ENCODE results near the gene TMEM119.

The TMEM119 gene, protein sequence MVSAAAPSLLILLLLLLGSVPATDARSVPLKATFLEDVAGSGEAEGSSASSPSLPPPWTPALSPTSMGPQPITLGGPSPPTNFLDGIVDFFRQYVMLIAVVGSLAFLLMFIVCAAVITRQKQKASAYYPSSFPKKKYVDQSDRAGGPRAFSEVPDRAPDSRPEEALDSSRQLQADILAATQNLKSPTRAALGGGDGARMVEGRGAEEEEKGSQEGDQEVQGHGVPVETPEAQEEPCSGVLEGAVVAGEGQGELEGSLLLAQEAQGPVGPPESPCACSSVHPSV

GRCh38 chr12:108597559-108598471 lies at the start of gene TMEM119:
Gene TMEM119 (minus strand): TSS chr12:108598084. CDS start chr12:108592383, 5,701 bp downstream.
- peak; percentile 43 for DNase-seq (ENCODE audit: low spot score)

- DNase-seq (ENCODE audit: low spot score): no peak
Observed at GRCh38 chr12:108646600-108647579, 49.0 kb upstream of the TMEM119 start.

GRCh38 chr12:108645686-108646599 lies 48.1 kb upstream of the TMEM119 start:
- DNase-seq (ENCODE audit: low spot score): no peak

- no peak for DNase-seq (ENCODE audit: low spot score)
Observed at GRCh38 chr12:108644811-108645120, 46.9 kb upstream of the TMEM119 start.

DNA sequence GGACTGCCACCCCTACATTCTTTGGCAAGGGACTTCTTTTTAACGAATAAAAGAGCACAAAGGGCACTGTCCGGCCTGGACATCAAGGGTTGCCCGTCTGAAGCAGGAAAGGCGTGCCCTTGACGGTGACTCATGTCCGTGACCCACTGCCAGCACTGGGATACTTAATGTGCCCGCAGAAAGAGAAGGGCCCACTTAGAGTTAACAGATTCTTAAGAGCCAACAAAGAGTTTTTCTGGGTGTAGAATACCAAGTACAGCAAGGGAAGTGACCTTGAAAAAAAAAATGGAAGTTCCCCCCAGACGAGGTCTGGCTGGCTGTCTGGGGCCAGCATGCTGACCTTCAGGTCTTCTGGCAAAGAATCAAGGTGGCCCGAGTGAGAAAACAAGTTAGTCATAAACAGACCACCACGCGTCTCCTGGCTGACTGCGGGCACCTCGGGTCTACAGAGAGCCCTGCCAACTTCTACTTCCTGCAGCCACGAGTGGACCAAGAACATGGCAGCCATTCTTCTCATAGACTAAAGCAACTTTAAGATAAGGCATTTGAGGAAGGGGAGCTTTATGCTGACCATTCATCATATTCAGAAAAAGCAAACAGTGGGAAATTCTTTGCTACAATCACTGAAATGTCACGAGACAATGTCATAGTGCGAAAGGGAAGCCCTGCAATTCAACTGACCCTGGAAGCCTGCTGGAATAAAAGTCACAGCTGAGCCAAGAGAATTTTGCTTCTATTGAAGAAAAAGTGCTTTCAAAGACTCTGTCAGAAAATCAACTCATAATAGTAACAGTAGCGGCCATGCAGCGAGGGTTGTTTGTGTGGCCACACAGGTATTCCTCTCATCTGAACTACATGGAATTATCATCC lies 46.3 kb upstream of the TMEM119 start:
- no peak for DNase-seq (ENCODE audit: low spot score)

DNA sequence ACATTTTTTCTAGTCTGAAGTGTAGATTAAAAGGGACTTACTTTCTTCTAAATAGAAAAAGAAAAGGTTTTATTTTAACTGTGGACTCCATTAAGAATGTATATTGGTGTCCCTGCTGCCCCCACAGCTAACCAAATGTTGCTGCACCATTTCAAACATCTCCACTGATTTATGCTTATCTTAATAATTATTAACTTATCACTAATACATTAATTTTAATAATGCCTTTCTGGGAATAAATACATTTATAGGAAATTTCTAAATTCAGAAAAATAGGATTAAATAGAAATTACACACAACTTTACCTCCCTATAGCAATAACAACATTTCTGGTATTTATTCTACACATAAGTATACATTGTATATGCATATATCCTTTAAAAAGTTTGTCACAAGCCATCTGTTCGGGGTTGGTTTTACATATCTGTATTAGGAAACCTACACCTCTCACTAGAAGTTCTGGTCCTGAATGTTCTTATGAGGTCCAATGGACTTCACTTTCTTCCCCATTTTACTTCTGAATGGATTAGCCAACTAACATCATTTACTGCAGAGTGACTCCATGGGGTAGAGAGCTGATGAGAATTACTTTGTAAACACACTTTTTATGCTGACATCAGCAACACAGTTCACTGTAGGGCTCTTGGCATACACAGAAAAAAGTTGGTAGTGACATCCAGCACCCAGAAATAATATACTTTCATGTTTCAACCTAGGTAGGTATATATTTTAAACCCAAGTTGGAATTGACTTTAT lies 45.2 kb upstream of the TMEM119 start:
- DNase-seq (ENCODE audit: low spot score): no peak

- DNase-seq (ENCODE audit: low spot score): no peak
Observed at GRCh38 chr12:108642269-108642870, 44.5 kb upstream of the TMEM119 start.

DNA sequence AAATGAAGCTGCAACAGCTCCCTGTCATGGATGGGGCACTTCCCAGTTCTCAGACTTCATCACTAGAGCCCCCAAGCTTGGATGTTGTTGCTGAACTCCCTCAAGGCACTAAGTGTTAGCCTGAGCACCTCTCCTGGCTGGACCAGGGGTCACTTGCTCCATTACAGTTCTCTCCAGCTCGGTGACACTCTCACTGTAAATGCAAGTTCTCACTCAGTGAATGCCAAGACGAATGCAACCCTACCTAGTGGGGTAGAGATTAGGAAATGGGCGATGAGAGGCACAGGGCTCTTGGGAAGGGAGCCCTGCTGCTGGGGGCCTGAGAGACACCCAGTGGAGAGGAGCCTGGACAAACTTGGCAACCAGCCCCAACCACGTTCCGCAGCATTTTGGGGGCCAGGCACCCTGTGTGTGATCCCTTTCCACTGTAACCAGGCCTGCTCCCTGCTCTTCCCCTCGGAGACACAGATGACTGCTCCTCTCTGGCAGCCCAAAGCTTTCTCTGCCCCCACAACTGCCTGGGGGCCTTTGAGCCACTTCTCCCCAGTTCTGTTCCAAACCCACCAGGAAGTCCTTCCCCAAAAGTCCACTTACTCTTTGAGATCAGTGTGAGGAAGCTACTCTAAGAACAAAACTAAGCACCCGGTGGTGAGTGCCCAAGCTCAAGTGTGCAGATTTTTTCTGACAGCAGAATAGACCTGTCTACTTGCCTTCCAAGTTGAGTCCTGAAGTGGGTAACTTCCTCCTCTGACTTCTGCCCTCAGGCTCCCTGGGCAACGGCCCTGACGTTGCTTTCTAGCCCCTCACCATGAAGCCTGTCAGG lies 43.8 kb upstream of the TMEM119 start:
- DNase-seq (ENCODE audit: low spot score): no peak

DNA sequence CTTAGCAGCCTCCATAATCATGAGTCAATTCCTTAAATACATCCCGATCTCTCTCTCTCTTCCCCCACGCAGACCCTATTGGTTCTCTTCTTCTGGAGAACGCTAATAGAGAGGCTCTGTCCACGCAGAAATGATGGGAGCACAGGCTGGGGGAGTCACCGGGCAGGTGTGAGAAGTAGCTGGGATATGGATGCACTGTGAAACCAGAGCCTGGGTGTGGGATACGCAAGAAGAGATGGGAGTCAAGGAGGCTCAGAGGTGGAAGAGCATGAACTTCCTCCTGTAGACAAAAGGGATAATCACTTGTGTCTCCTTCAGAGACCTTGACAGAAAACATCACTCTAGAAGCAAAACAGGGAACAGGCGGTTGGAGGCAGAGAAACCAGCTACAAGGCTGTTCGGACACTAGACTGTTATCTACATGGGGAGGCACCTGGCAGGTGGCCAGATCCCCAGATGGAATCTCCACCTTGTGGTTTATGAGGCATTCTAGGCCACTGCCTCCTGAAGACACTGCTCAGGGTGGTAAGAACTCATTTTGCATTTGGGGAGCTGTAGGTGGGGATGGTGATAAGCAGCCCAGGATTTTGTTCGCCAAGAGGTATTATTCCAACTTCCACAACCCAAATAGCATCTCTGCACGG lies 43.0 kb upstream of the TMEM119 start:
- no peak for DNase-seq (ENCODE audit: low spot score)

DNA sequence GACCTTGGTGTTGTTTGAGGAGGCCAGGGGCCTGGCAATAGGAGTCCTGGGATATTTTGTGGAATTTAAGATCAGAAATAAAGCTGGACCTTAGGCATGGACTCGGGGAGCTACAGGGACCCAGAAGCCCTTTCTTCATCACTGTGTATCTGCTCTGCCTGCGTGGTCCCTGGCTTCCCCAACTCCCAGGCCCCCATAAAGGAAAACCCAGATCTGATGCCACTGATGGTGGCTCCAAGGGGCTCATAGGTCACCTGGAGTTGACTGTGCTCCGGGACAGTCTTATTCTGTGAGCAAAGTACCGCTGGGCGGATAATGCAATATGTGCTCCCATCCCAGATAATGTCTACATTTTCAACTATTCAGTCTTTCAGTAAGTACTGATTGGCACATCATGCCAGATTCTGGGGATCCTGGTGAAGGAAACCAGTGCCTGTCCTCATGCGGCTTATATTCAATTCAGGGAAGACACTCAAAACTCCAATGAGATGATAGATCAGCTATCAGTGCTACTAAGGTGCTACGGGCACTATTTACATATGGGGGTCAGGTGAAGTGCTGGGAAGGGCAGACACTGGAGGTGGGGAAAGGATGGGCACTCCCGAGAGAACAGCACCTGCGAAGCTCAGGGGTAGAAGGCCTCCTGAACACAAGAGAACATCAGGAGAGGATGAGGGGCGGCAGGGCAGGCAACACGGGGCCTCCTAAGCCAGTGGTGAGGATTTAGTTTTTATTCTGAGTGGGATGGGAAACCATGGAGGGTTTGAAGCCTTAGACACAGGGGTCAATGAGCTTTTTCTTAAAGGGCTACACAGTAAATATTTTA lies 41.3 kb upstream of the TMEM119 start:
- no peak for DNase-seq (ENCODE audit: low spot score)

- no peak for DNase-seq (ENCODE audit: low spot score)
Observed at GRCh38 chr12:108638141-108638827, 40.4 kb upstream of the TMEM119 start.

DNA sequence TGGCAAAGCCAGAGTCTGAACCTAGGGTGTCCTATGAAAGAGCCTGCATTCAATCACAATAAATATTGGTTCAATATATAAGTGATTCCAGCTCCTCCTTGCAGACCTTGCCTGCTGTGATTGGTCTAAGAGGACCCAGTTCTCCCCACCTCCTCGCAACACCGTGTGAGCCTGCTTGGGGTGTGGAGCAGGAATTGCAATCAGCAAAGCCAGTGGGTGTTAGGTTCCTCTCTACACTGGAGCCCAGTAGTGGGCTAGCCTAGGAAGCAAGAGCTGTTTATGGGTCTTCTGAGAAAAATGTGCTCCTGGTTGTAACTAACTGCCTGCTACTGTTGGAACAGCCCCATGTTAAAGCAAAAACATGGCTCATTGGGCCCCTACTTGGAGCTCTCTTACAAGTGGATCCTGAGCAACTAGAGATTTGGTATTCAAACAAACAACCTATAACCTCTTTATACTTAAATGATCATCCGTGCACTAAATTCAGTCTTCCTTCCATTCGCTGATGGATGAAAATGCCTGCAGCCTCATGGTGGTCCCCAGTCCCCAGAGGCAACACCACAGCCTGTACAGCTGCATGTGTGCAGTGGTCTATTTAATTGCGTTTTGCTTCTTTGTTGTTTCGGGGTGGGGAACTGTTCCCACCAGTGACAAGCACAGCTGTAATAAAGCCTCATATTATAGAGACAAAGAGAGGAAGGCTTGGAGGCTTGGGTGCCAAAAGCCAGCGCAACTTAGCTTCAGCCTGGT lies 39.5 kb upstream of the TMEM119 start:
- DNase-seq (ENCODE audit: low spot score): no peak

- DNase-seq (ENCODE audit: low spot score): no peak
Observed at GRCh38 chr12:108635997-108636808, 38.3 kb upstream of the TMEM119 start.

- DNase-seq (ENCODE audit: low spot score): no peak
Observed at GRCh38 chr12:108635201-108635996, 37.5 kb upstream of the TMEM119 start.

Data from hepatic stellate cell (primary cell).